GM21423 (cell line): Measurements from ENCODE around the gene PTTG1IP.

ENCODE experiments used
- ATAC-seq: cut with Tn5 transposase; IDR thresholded peaks from one replicate; pipeline ENCODE4 v1.9.1; 2021; ENCODE audit warnings: mild to moderate bottlenecking, moderate library complexity; ENCODE audit not compliant: unreplicated experiment

Gene PTTG1IP

GRCh38 chr21:44831227-44831860 is 42.1 kb downstream of the PTTG1IP start:
- ATAC-seq, result no peak

- no peak for ATAC-seq
Observed at GRCh38 chr21:44829507-44830092, 43.9 kb downstream of the PTTG1IP start.

GRCh38 chr21:44828362-44829056 is 45.0 kb downstream of the PTTG1IP start:
- ATAC-seq, result no peak

DNA sequence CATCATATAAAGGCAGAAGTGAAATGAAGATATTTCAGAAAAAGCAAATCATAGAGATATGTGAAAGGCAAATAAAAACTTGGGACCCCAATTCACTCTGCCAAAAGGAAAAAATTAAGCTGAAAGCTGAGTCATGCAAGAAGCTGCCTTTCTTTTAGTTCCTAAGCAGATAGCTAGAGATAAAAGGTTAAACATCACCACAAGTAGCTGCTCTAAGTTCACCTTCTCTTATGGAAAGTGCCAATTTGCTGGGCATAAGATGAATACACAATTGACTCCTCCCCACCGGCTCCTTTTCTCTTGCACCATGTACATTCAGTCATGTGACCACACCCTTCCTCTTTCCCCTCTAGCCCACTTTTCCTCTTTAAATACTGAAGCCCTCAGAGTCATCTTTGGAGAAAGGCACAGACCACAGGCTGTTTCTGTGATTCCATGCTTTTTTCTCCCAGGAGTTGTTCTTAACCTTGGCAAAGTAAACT is 50.3 kb downstream of the PTTG1IP start:
- no peak for ATAC-seq

- ATAC-seq, result no peak
Observed at GRCh38 chr21:44822484-44823178, 50.9 kb downstream of the PTTG1IP start.

DNA sequence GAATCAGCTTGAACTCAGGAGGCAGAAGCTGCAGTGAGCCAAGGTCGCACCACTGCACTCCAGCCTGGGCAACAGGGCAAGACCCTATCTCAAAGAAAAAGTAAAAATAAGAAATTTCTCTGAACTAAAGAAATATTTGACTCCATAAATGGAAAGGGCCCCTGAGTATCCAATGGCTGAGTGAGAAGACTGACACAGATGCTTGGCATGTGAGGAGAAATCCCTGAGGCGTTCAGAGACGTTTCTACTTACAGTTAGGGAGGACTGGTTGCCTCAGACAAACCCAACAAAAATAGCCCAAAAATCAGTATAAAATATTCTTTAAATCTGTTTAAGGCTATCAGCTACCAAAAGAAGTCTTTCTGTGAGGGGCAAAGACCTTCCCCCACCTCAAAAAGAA is 52.6 kb downstream of the PTTG1IP start:
- ATAC-seq, result no peak

DNA sequence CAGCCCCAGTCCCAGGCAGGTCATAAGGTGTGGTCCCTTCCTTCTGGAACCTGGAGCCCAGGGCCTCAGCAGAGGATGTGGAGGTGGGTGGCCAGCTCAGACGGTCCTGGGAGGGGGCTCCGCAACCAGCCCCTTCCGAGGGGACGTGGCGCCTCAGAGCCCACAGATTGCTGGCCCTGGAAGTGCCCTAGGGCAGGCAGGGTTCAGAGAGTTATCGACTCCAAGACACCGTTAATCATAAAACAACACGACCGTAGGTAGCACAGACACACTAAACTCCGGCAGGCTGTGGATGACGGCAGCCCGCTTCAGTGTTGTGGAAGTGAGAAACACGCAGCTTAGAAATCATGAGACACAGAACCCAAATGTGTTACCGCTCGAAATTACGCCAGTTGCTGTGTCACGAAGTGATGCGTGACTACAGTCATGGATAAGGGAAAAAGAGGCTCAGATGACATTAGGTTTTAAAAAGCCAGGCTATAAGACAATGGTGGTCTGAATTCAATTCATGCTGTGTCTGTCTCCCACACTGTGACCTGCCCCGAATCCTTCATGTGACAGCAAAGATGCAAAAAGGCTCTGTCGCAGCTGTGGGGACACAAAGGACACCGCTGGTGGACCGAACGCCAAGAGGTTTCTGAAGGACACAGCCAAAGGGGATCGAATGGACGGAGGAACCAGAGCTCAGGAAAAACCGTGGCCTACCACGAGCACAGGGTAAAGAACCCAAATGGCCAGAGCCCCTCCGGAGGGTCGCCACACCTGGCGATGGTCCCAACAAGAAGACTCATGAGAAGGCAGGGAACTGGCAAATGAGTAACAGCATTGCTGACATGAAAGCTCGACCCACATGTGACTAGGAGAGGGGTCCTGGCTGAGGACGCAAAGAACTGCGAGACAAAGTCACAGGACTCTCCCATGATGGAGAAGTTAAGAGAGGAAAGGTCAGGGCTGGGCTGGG is 53.9 kb downstream of the PTTG1IP start:
- ATAC-seq, result no peak

DNA sequence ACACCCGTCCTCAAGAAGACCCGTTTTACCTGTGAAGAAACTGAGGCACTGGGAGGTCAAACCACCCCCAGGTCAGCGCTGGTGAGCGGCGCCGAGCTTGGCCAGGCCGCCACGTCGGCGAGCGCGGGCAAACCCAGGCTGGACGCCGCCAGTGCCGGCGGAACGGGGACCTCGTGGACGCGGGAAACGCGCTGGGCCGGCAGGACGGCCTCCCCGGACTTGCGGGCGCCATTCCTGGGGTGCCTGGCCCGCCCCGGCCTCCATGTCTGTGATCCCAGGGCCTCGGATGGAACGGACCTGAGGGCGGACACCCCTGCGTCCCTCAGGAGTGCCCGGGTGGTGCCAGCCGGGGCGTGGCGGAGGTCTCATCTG is 54.9 kb downstream of the PTTG1IP start:
- ATAC-seq, result no peak

DNA sequence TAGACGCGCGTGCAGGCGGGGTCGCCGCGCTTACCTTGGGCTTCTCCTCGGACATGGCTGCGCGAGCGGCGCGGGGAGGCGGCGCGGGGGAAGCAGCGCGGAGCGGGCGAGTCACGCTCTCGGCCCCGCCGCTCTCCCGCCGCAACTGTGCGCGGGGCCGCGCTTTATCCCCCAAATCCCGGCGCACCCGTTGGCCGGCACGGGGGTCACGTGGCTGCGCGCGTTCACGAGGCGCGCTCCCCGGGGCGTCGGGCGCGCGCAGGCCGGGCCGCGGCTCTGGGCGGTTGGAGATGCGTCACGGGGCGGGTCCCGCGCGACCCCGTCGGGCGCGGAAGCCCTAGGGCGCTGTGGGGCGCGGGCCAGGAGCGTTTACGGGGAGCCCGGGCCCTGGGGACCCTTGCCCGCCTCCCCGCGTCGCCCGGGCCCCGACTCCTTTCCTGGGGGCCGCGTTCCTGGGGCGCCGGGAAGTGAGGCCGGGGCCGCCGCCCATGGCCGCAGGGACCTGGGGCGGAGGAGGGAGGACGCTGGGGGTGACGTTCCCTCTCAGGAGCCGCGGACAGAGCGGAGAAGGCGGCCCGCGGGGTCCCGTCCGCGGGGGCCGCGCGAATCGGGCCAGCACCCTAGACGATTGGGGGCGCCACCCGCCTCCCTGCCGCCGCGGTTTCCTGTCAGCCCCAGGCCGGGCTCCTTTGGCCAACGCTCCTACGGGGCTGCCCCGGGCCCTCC is 55.4 kb downstream of the PTTG1IP start, which contains the start of gene SUMO3:
Gene SUMO3 (minus strand): TSS at position 149 of the 726 bp plus-strand sequence. CDS start 94 bp downstream, at position 55.
- peak; percentile 60 for ATAC-seq

DNA sequence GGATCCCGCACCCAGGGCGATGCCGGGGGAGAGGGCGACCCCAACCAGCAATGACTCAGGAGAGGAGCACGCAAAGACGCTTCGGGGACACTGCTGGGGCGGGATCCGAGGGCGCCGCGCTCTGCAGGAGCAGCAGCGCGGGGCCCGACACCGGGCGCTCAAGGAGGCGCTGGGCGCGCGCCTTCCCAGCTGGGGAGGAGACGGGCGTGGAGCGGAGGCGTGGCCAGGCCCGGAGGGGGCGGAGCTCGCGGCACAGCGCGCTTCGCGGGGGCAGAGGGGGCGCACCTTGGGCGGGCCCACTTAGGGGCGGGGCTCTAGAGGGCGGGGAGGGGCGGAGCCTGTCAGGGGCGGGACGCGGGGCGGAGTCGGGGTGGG is 56.0 kb downstream of the PTTG1IP start:
- peak; percentile 79 for ATAC-seq

DNA sequence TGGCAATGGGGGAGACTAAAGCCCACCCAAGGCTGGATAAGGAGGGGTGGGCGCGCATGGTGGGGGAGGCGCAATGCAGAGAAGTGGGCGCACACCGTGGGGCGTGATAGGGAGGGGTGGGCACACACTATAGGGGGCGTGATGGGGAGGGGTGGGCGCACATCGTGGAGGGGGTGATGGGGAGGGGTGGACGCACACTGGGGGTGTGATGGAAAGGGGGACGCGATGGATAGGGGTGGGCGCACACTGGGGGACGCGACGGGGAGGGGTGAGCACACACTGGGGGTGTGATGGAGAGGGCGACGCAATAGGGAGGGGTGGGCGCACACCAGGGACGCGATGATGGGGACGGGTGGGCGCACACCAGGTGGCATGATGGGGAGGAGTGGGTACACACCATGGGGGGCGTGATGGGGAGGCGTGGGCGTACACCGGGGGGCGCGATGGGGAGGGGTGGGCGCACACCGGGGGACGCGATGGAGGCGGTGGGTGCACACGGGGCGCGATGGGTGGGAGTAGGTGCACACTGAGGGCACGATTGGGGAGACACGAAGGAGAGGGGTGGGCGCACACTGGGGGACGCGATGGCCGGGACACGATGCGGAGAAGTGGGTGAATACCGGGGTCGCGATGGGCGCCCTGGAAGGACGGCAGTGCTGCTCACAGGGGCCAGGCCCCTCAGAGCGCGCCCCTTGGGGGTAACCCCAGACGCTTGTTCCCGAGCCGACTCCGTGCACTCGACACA is 56.6 kb downstream of the PTTG1IP start:
- ATAC-seq, result no peak

GRCh38 chr21:44815852-44816628 is 57.5 kb downstream of the PTTG1IP start:
- no peak for ATAC-seq

- no peak for ATAC-seq
Observed at GRCh38 chr21:44815225-44815624, 58.3 kb downstream of the PTTG1IP start.

DNA sequence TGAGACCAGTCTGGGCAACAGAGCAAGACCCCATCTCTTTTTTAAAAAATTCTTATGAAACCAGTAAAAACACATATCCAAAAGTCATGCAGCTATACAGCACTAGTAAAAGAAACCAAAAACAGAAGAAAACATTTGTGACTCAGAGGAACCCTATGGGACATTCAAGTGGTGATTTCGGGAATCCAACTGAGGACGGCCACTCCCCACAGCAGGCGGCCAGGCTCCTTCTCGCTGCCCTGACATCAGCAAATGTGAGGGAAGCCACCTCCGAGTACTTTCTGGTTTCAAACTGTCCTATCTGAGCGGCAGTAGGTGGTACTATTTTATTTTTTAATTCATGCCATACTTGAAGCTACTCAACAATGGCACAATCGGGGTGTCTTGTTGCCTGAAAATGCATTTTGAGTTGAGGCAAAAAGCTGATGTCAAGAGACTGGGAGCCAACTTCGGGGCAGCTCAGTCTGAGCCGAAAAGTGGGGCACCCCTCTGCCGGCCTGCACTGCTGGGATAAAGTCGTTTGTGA is 58.9 kb downstream of the PTTG1IP start:
- no peak for ATAC-seq

GRCh38 chr21:44813727-44814126 is 59.8 kb downstream of the PTTG1IP start:
- no peak for ATAC-seq

GRCh38 chr21:44813149-44813548 is 60.3 kb downstream of the PTTG1IP start:
- ATAC-seq, result no peak

DNA sequence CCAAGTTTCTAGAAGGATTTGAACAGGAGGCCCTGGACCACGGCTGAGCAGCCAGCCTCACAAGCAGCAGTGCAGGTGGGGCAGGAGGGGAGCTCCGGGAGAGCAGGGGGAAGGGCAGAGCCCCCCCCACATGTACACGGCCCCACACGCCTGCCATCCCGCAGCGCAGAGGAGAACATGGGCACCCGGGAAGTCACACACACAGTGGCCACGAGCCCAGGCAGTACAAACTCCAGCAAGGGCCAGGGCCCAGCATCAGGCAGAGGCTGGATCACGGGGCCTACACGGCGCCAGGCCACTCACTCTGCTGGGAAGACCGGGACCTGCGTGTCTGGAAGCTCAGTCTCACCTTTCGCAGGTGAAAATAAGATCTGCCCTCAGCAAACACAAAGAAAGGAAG is 60.9 kb downstream of the PTTG1IP start:
- no peak for ATAC-seq

DNA sequence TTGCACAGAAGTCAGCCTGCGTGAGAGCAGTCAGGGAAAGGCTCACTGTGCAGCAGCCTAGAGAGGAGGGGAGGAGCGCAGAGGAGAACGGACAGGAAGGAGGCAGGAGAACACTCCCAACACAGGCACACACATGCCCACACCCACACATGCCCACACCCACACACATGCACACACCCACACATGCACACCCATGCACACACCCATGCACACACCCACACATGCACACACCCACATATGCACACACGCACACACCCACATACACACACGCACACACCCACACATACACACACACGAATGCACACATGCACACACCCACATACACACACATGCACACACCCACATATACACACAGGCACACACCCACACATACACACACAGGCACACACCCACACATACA is 62.7 kb downstream of the PTTG1IP start:
- no peak for ATAC-seq
